ENCODE data around the gene GP1BB. TPM values are rescaled to one million over a fixed set of nuclear protein-coding genes. Genes with fewer than 3 reads are reported as not detected.

The GP1BB gene
- total RNA-seq, 1 experiment from 2014 or later, result 3.6 TPM

- intact Hi-C loops (cut with micrococcal nuclease; ENCODE audit: unreplicated experiment), result no loop called here
- BruUV-seq (replicated peaks), result no TSS peak
- CTCF ChIA-PET, result no interaction called here
Observed at GRCh38 chr22:19746726-19747125, 23.4 kb downstream of the GP1BB start.

GRCh38 chr22:19747551-19747950 lies 24.2 kb downstream of the GP1BB start:
- intact Hi-C loops (cut with micrococcal nuclease; ENCODE audit: unreplicated experiment), result no loop called here

More at GRCh38 chr22:19746726-19747125, 23.4 kb downstream of the GP1BB start:
- POLR2A ChIA-PET, result no interaction called here
- ATAC-seq (no peak), DNase-seq (ENCODE audit: low read depth, low spot score) (no peak)
- TF ChIP-seq TCF7L2 (IDR thresholded peaks at IDR 0.05; ENCODE audit: low read depth, low read length), result no peak
- no peak for TF ChIP-seq CTCF (IDR thresholded peaks at IDR 0.05)
- no peak for TF ChIP-seq POLR2AphosphoS5 (IDR thresholded peaks at IDR 0.05; ENCODE audit: low read depth, low read length)
- TF ChIP-seq REST (IDR thresholded peaks at IDR 0.05; ENCODE audit: insufficient read depth in 1 of 2, low read depth in 2 of 2, low read length in 1 of 2), result no peak
- no peak for TF ChIP-seq SIN3A (IDR thresholded peaks at IDR 0.05; ENCODE audit: borderline replicate concordance, insufficient read depth, low read depth, low read length)
- no peak overlapping the region for H3K27ac ChIP-seq (ENCODE audit: low read length)
- H3K4me1 ChIP-seq (ENCODE audit: control insufficient read depth, insufficient read depth, low read length), result peaks cover 12% of the 10 kb centered on the region
- H3K27me3 ChIP-seq (ENCODE audit: control insufficient read depth, insufficient read depth, low read length), result no peaks in the 10 kb centered on the region
- H3K4me3 ChIP-seq (ENCODE audit: low read depth in 2 of 2, low read length in 2 of 2), result no peak overlapping the region
- H3K9me3 ChIP-seq (ENCODE audit: control insufficient read depth, insufficient read depth, low read depth, low read length), result no peaks in the 10 kb centered on the region
- in situ Hi-C loops (cut with HindIII; ENCODE audit: low pct_unique_long_range_greater_than_20kb, low sequenced_read_pairs), result no loop called here
- no peaks in the 10 kb centered on the region for H3K36me3 ChIP-seq (ENCODE audit: control insufficient read depth, insufficient read depth, low read length)

More at GRCh38 chr22:19747551-19747950, 24.2 kb downstream of the GP1BB start:
- no peaks in the 10 kb centered on the region for H3K27me3 ChIP-seq (ENCODE audit: control insufficient read depth, insufficient read depth, low read length)
- DNase-seq (ENCODE audit: low read depth, low spot score), result no peak
- no peak overlapping the region for H3K4me3 ChIP-seq (ENCODE audit: low read depth in 2 of 2, low read length in 2 of 2)
- in situ Hi-C loops (cut with HindIII; ENCODE audit: low pct_unique_long_range_greater_than_20kb, low sequenced_read_pairs), result no loop called here
- TF ChIP-seq CTCF (IDR thresholded peaks at IDR 0.05) (no peak), TCF7L2 (IDR thresholded peaks at IDR 0.05; ENCODE audit: low read depth, low read length) (no peak), REST (IDR thresholded peaks at IDR 0.05; ENCODE audit: insufficient read depth in 1 of 2, low read depth in 2 of 2, low read length in 1 of 2) (no peak), POLR2AphosphoS5 (IDR thresholded peaks at IDR 0.05; ENCODE audit: low read depth, low read length) (no peak), SIN3A (IDR thresholded peaks at IDR 0.05; ENCODE audit: borderline replicate concordance, insufficient read depth, low read depth, low read length) (no peak)
- ChIA-PET CTCF (no interaction called here), POLR2A (no interaction called here)
- no peak overlapping the region for H3K27ac ChIP-seq (ENCODE audit: low read length)
- H3K36me3 ChIP-seq (ENCODE audit: control insufficient read depth, insufficient read depth, low read length), result no peaks in the 10 kb centered on the region
- ATAC-seq, result no peak
- H3K9me3 ChIP-seq (ENCODE audit: control insufficient read depth, insufficient read depth, low read depth, low read length), result no peaks in the 10 kb centered on the region
- BruUV-seq (replicated peaks), result no TSS peak
- H3K4me1 ChIP-seq (ENCODE audit: control insufficient read depth, insufficient read depth, low read length), result peaks cover 14% of the 10 kb centered on the region
